Measurements from ENCODE around the gene IQCN. TPM values are rescaled to one million over a fixed set of nuclear protein-coding genes. Genes with fewer than 3 reads are reported as not detected.

IQCN gene
- total and polyA plus RNA-seq, 12 donors = 0.17 to 7.8 (median 0.96) TPM

GRCh38 chr19:18321734-18322102 is 47.5 kb upstream of the IQCN start:
- Histone ChIP-seq H3K36me3 (no peaks in the 10 kb centered on the region), H3K27ac (peak overlapping the region in 9 of 10 donors; percentile 80 to 98 (median 93)), H3K9me3 (no peaks in the 10 kb centered on the region), H3K4me3 (peak overlapping the region in 6 of 10 donors; percentile 63 to 90 (median 86)), H3K4me1 (peaks cover 0 to 68% (median 61%) of the 10 kb centered on the region in 9 donors), H3K27me3 (no peaks in the 10 kb centered on the region)
- ATAC-seq (no peak), DNase-seq (no peak)
- TF ChIP-seq, protein P1, sequence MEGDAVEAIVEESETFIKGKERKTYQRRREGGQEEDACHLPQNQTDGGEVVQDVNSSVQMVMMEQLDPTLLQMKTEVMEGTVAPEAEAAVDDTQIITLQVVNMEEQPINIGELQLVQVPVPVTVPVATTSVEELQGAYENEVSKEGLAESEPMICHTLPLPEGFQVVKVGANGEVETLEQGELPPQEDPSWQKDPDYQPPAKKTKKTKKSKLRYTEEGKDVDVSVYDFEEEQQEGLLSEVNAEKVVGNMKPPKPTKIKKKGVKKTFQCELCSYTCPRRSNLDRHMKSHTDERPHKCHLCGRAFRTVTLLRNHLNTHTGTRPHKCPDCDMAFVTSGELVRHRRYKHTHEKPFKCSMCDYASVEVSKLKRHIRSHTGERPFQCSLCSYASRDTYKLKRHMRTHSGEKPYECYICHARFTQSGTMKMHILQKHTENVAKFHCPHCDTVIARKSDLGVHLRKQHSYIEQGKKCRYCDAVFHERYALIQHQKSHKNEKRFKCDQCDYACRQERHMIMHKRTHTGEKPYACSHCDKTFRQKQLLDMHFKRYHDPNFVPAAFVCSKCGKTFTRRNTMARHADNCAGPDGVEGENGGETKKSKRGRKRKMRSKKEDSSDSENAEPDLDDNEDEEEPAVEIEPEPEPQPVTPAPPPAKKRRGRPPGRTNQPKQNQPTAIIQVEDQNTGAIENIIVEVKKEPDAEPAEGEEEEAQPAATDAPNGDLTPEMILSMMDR (IDR thresholded peaks at IDR 0.05) = no peak
- intact Hi-C loops (cut with DNase I) = loop anchor here in 8 of 10 donors (2.0 to 10.0 kb wide), 9 partner anchors 15 to 207 kb away; partner anchors contain the start of genes JUND (in 1 of the 8), MPV17L2 (in 1 of the 8) and RAB3A (in 1 of the 8)
- WGBS, 2 donors = 18 to 21% methylated on average over 9 of the region's 9 CpGs

DNA sequence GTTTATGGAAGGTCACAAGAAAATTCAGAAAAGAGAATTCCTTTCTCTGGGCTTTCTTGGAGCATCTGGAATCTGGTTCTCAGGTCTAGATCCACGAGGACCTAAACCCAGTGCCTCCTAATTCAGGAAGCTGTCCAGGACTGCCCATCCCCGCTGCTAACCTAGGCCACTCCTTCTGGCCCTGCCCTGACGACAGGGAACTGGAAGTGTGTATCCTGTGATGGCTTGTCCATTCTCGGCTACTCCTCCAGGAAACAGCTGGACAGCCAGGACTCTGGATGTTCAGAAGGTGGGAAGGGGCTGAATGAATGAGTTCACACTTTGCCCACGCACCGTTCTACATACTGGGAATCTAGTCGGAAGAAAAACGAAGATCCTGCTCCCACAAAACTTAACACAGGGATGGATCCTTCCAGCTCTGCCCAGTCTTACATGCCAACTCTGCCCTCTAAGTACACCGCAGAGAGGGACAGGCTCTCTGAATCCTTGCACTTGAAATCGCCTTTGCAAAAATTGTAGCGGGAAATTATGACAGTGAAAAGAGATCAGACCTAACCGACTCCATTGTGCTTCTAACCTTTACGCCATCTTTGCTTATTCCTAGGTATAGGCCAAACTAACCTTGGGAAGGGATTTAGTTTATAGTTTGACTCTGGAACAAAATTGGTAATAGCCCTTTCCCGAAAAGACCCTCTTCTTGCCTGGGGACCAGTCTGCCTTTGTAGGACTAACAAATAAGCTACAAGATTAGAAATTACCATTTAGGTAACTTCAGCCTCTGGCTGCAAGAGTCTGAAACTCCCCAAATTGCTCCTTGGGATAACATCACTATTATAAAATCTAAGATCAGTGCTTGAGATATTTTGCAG is 46.8 kb upstream of the IQCN start:
- ATAC-seq (no peak), DNase-seq (no peak)
- intact Hi-C loops (cut with DNase I) = loop anchor here in 6 of 10 donors (2.0 to 10.0 kb wide), 6 partner anchors 14 to 206 kb away; partner anchors contain the start of genes MPV17L2 (in 1 of the 6) and RAB3A (in 1 of the 6)
- Histone ChIP-seq H3K36me3 (no peaks in the 10 kb centered on the region), H3K4me3 (peak overlapping the region in 1 of 10 donors; percentile 90), H3K9me3 (no peaks in the 10 kb centered on the region), H3K4me1 (peaks cover 0 to 68% (median 61%) of the 10 kb centered on the region in 9 donors), H3K27ac (peak overlapping the region in 8 of 10 donors; percentile 7 to 98 (median 94)), H3K27me3 (no peaks in the 10 kb centered on the region)
- 59% methylated on average over 14 of the region's 14 CpGs for WGBS, 2 donors
- TF ChIP-seq, protein P1 (IDR thresholded peaks at IDR 0.05) = no peak

DNA sequence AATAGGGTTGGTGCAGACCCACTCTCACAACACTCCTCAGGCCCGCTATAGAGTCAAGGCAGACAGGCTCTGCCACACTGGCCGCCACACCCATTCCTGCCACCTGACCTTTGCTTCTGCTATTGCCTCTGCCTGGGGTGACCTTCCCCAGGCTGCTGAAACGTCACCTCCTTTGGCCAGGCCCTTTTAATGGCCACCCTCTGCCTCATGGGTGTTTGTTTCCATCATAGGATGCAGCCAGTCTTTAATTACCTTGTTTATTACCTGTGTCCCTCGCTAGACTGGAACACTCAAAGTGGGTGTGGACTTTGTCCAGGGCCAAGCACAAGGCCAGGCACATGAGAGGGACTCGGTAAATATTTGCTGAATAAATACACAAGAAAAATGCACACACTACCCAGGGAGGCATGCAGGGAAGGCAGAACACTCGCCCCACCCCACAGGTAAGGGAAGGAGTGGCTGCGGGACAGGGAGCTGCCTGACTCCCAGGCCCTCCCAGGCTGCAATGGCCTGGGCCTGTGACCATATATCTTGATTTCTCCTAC is 45.4 kb upstream of the IQCN start:
- 83 to 84% methylated on average over 7 of the region's 7 CpGs for WGBS, 2 donors
- Histone ChIP-seq H3K4me1 (peaks cover 0 to 68% (median 61%) of the 10 kb centered on the region in 9 donors), H3K4me3 (no peak overlapping the region), H3K9me3 (no peaks in the 10 kb centered on the region), H3K36me3 (peaks cover 0 to 13% (median 0%) of the 10 kb centered on the region in 9 donors), H3K27ac (peak overlapping the region in 8 of 10 donors; percentile 5 to 98 (median 88)), H3K27me3 (no peaks in the 10 kb centered on the region)
- intact Hi-C loops (cut with DNase I) = loop anchor here in 6 of 10 donors (2.0 to 10.0 kb wide), 6 partner anchors 13 to 205 kb away; partner anchors contain the start of genes MPV17L2 (in 1 of the 6) and RAB3A (in 1 of the 6)
- DNase-seq = no peak
- no peak for ATAC-seq
- TF ChIP-seq, protein P1 (IDR thresholded peaks at IDR 0.05) = no peak
